HG02763 (cell line): ENCODE measurements around the gene SLC26A9.

Source experiments
- ATAC-seq: cut with Tn5 transposase; IDR thresholded peaks from one replicate; pipeline ENCODE4 v1.9.1; 2021; ENCODE audit warnings: mild to moderate bottlenecking, moderate library complexity; ENCODE audit not compliant: unreplicated experiment

The SLC26A9 gene

GRCh38 chr1:205974712-205975111, 31.5 kb upstream of the SLC26A9 start:
- ATAC-seq, result no peak

- no peak for ATAC-seq
Measured at GRCh38 chr1:205973377-205974232, 30.3 kb upstream of the SLC26A9 start.

DNA sequence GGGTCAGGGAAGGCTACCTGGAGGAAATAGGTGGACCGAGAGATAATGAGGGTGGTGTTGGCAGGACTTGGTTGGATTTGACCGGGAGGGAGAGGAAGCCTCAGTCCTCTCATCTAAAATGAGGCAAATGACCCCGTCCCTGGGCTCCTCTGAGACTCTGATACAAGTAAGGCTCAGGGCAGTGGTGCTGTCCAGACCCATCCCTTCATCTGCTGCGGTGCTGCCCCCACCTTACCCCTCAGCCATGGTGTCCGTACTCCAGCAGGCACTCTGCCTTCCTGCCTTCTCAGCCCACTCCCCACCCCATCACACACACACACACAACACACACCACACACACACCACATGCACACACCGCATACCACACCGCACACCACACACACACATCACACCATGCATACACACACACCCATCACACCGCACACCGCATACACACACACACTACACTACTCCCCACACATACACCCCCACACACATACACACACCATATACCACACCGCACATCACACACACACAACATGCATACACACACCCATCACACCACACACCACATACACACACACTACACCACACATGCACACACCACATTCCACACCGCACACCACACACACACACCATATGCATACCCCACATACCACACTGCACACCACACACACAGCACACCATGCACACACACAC, 29.4 kb upstream of the SLC26A9 start:
- ATAC-seq, result no peak

DNA sequence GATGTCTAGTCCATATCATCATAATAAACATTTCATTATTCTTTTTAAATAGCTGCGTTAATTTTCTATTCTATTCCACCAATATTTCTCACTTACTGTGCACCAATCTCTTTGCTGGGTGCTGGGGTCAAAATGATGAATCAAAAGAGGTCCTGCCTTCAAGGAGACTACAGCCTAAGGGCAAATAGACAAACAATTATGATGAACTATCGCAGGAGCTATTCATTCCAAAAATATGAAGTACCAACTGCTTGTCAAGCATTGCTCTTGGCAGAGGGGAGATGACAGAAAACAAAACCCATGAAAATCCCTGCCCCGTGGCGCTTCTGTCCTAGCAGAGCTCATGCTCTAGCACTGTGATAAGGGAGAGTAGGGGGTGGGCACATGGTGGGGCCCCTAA, 28.8 kb upstream of the SLC26A9 start:
- no peak for ATAC-seq

DNA sequence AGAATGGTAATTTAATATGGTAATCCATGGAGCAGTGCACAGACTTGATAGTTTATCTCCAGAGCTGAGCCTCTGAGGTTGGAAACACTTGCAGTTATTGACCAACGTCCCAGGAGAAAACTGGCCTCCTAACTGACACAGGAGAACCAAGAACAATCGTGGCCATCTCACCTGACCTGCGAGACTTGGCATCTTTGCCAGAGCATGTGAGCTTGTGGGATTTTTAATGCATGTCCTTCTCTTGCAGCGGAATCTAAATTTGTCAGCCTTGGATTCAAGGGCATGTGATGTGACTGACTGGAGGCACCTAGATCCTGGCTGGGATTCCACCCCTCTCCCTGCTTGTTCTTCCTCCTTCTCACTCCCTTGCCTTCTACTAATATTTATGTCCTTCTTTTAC, 27.8 kb upstream of the SLC26A9 start:
- no peak for ATAC-seq

DNA sequence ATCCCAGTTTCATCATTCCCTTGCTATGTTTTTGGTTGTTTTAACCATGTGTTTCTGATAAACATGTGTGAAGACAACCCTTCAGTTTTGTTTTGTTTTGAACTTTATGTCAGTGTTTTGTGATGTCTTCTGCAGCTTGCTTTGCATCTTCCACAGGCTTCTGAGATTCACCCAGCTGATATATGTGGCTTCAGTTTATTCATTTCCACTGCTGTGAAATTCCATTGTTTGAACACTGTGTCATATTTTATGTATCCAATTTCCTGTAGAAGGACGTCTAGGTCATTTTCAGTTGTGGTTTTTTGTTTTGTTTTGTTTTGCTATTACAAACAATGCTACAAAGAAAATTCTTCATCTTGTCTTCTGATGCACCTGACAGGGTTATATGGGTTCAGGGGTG, 27.2 kb upstream of the SLC26A9 start:
- ATAC-seq, result no peak

DNA sequence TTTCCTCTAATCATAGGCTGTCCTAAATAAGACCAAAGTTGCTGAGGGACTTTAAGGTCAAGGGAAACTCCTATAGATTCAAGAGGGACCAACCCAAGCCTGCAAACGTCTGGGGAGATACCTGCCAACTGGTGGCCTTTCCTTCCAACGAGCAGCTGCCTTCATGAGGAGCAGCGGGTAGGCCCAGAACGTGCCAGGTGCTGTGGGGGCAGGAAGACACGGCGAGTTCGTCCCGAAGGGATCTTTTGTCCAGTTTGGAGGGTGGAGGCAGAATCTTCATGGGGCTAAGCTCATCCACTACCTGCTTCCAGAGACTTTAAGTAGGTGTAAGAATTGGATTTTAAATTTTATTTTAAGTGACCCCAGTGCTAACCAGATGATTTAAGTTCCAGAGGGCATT, 26.0 kb upstream of the SLC26A9 start:
- ATAC-seq, result no peak

- no peak for ATAC-seq
Measured at GRCh38 chr1:205967554-205968335, 24.5 kb upstream of the SLC26A9 start.

DNA sequence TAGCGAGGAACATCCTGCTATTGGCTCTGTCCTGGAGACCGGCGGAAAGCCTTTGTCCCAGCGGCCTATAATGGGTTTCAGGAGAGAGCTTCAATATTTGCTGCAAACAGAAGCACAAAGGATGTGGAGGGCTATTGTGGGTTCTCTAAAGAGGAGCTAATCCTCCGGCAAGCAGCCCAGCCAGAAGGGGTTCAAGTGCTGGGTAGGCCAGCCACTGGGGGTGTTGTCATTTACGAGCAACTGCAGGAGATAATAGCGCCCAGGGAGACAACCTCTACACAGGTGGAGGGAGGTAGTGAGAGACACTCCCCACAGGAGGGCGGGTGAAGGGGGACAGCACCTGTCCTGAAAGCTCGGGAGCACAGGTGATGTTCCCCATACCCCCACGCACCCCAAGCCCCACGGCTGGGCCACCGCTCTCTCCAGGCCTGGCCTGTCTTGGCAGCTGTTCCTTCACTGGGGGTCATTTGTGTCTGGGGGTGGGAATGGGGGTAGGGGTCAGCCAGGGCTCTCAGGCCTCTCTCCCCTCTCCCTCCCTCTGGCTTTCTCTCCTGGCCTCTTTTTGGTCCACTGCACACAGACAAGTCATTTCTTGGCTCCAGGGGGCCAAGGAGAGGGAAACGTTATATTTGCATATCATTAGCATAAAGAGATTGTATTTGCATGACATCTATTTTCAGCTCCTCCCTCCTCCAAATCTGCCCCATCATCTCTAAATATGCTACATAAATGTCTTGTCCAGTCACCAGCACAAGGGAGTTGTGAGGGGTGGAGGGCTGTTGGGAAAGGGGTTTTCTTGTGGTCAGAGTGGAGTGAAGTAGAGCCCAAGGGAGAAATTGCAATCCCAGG, 22.0 kb upstream of the SLC26A9 start:
- no peak for ATAC-seq

DNA sequence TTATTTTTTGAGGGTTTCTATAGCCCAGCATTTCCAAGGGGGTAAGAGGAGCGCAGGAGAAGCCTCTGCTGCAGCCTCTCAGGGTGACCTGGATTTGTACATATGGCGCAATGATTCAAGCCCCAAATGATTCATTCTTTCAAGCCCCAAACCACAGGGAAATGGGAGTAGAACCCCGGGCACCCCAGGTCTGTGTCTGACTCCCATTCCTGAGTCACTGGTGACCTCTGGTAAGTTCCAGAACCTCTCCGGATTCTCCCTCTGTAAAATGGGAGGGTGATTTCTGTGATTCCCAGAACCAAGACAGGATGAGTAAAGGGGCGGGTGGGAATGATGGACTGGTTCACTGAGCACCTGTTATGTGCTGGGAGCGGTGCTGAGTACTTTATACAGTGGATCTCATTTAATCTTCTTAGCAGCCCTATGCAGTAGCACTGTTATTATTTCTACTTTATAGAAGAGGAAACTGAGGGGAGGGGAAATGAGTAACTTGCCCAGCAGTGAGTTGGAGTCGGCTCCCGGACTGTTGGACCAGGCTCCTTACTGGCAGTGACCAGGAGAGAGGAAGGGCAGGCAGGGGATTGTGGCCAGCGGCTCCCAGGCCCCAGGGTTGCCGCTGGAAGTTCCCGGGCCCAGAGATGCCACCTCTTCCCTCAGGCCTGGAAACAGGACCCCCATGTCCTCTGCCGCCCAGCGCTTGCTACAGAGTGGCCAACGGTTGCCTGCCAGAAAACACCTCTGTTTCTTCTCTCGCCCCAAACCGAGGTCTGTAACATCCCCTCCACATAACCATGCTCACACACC, 20.3 kb upstream of the SLC26A9 start:
- no peak for ATAC-seq

- ATAC-seq, result no peak
Measured at GRCh38 chr1:205962821-205963221, 19.6 kb upstream of the SLC26A9 start.

GRCh38 chr1:205961991-205962820, 18.9 kb upstream of the SLC26A9 start:
- no peak for ATAC-seq

- no peak for ATAC-seq
Measured at GRCh38 chr1:205961405-205961804, 18.1 kb upstream of the SLC26A9 start.

- ATAC-seq, result no peak
Measured at GRCh38 chr1:205959789-205960188, 16.5 kb upstream of the SLC26A9 start.

DNA sequence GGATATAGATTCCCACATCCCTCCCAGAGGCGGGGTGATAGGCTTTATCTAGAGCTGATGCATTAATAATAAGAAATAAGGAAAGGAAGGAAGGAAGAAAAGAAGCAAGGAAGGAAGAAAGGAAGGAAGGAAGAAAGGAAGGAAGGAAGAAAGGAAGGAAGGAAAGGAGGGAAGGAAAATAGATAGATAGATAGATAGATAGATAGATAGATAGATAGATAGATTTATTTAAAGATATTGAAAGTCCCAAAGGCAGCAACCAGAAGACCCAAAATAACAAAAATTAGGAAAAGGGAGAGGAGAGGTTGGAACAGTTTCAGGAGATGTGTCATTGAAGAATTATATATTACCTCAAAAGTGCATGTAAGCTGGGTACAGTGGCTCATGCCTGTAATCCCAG, 12.2 kb upstream of the SLC26A9 start:
- ATAC-seq, result no peak

DNA sequence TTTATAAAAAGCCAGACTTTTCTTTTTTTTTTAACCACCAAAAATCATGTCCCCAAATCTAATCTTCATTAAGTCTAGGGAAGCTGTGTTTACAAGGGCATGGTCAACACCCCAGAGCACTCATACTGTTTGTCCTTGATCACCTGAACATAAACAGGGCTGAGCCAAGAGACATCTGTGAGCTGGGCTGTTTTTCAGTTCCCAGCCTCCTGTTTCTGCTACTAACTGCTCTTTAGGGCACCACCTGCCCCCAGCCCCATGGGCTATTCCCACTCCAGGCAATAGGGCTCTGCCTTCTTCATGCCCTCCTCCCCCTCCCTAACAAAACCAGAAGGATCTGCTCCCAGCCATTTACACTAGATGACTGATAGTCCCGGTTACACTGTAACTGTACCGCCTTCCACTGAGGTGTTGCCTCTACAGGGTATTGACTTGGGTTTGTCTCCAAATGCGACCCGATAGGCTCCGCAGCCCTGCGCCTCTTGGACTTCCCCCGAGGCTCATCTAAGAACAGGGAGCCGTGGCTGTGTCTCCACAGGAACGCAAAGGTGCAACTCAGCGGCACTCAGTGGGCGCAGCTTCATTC, 11.7 kb upstream of the SLC26A9 start:
- ATAC-seq, result no peak

- ATAC-seq, result no peak
Measured at GRCh38 chr1:205951746-205952145, 8.5 kb upstream of the SLC26A9 start.

- no peak for ATAC-seq
Measured at GRCh38 chr1:205950826-205951549, 7.7 kb upstream of the SLC26A9 start.
